Endothelial cell of umbilical vein (primary cell): ENCODE measurements around the gene ZMIZ1. TPM values are rescaled to one million over a fixed set of nuclear protein-coding genes. Genes with fewer than 3 reads are reported as not detected.

Experiments
- BruUV-seq: library from RNA; stranded (reverse); fragments of 400-500 nt; replicated peaks from 2 replicates; lab custom pipeline; 2021; lab: Mats Ljungman, UMichigan
- CTCF ChIA-PET: fragments of 300-600, 350-600 bp; sonication (Branson Sonifier 250); formaldehyde crosslinking; loops from one replicate; lab custom pipeline; 2021; ENCODE audit warnings: antibody characterized with exemption, inconsistent platforms; lab: Charles Lee
- POLR2A ChIA-PET: fragments of 300-600, 350-600 bp; sonication (Branson Sonifier 250); formaldehyde crosslinking; loops from one replicate; lab custom pipeline; 2021; ENCODE audit warnings: antibody characterized with exemption, inconsistent platforms; lab: Charles Lee
- DNase-seq: peaks from one replicate; pipeline ENCODE4 v3.0.0-alpha.2; 2011; ENCODE audit warnings: low read depth, low spot score
- FAIRE-seq: peaks from 2 replicates; lab custom pipeline; 2011; peaks lifted over from hg19 to GRCh38; lab: Jason Lieb, UNC
- H2AFZ ChIP-seq: 2 replicates; pipeline ENCODE4 v1.6.0; 2012; ENCODE audit warnings: low read depth, low read length, control low read depth, inconsistent platforms
- H3K27ac ChIP-seq: 2 replicates; pipeline ENCODE4 v1.5.1; 2011; ENCODE audit warnings: low read depth, mild to moderate bottlenecking, control low read depth, low read length, moderate library complexity; ENCODE audit not compliant: insufficient read depth
- H3K27me3 ChIP-seq, 2 experiments: 2 replicates each; pipeline versions ENCODE4 v1.6.0 to v1.6.1; 2011; ENCODE audit warnings: low read length in 2 of 2, mixed read lengths in 1 of 2; ENCODE audit not compliant: control insufficient read depth in 2 of 2, insufficient read depth in 2 of 2
- H3K36me3 ChIP-seq, 2 experiments: 2 replicates in 1 of 2; 3 replicates in 1 of 2; pipeline ENCODE4 v1.5.1; 2011; ENCODE audit warnings: low read length in 2 of 2, mild to moderate bottlenecking in 1 of 2, moderate library complexity in 1 of 2; ENCODE audit not compliant: control insufficient read depth in 2 of 2, insufficient read depth in 2 of 2; ENCODE audit errors: extremely low read depth in 1 of 2
- H3K4me1 ChIP-seq: 3 replicates; pipeline ENCODE4 v1.5.1; 2011; ENCODE audit warnings: mild to moderate bottlenecking, low read length; ENCODE audit not compliant: control insufficient read depth, insufficient read depth; ENCODE audit errors: extremely low read depth
- H3K4me2 ChIP-seq: 2 replicates; pipeline ENCODE4 v1.6.1; 2011; ENCODE audit warnings: low read length, control low read depth, mixed read lengths; ENCODE audit not compliant: insufficient read depth
- H3K4me3 ChIP-seq, 3 experiments: fragments of 200-600 bp in 1 of 3; sonication (generic), shearing (Covaris generic) in 1 of 3; replicated peaks in 1 of 3; 2 replicates each; pipeline ENCODE4 v1.5.1; 2011 to 2016; ENCODE audit warnings: control low read depth in 3 of 3, low read length in 3 of 3, mild to moderate bottlenecking in 2 of 3, inconsistent platforms in 1 of 3, low read depth in 1 of 3, moderate library complexity in 1 of 3; ENCODE audit not compliant: insufficient read depth in 1 of 3
- H3K79me2 ChIP-seq: 2 replicates; pipeline ENCODE4 v1.6.0; 2012; ENCODE audit warnings: low read length, inconsistent platforms; ENCODE audit not compliant: control insufficient read depth, insufficient read depth
- H3K9ac ChIP-seq: replicated peaks from 2 replicates; pipeline ENCODE3; 2011; ENCODE audit warnings: low read length, control low read depth; ENCODE audit not compliant: insufficient read depth; ENCODE audit errors: extremely low read depth
- H3K9me1 ChIP-seq: replicated peaks from 3 replicates; pipeline ENCODE4 v1.6.0; 2011; ENCODE audit warnings: mild to moderate bottlenecking, low read length; ENCODE audit not compliant: control insufficient read depth, insufficient read depth; ENCODE audit errors: extremely low read depth
- H3K9me3 ChIP-seq: replicated peaks from 2 replicates; pipeline ENCODE4 v1.5.1; 2012; ENCODE audit warnings: low read length, inconsistent platforms; ENCODE audit not compliant: control insufficient read depth, insufficient read depth
- H4K20me1 ChIP-seq: replicated peaks from 2 replicates; pipeline ENCODE3; 2011; ENCODE audit warnings: mild to moderate bottlenecking, low read length; ENCODE audit not compliant: control insufficient read depth, insufficient read depth; ENCODE audit errors: extremely low read depth
- EZH2 ChIP-seq: IDR thresholded peaks from 2 replicates; pipeline ENCODE4 v1.6.1; 2012; ENCODE audit warnings: borderline replicate concordance, low read depth, mild to moderate bottlenecking, moderate library complexity, low read length, inconsistent platforms; ENCODE audit not compliant: severe bottlenecking
- FOS ChIP-seq: IDR thresholded peaks from 2 replicates; pipeline ENCODE4 v1.6.1; 2011; ENCODE audit warnings: mild to moderate bottlenecking, low read length, moderate library complexity, borderline replicate concordance; ENCODE audit not compliant: insufficient read depth
- GATA2 ChIP-seq: IDR thresholded peaks from 2 replicates; pipeline ENCODE4 v1.7.0; 2011; ENCODE audit warnings: low read depth, mild to moderate bottlenecking, moderate library complexity, mixed read lengths, low read length; ENCODE audit not compliant: insufficient read length, insufficient read depth
- JUN ChIP-seq: IDR thresholded peaks from 2 replicates; pipeline ENCODE4 v1.6.1; 2011; ENCODE audit warnings: borderline replicate concordance, low read depth; ENCODE audit not compliant: insufficient read length, insufficient read depth
- MYC ChIP-seq: IDR thresholded peaks from one replicate; pipeline ENCODE4 v1.6.1; 2011; ENCODE audit warnings: mild to moderate bottlenecking, low read depth, low read length
- POLR2A ChIP-seq: IDR thresholded peaks from 2 replicates; pipeline ENCODE4 v1.6.1; 2012; ENCODE audit warnings: low read depth, mild to moderate bottlenecking, control low read depth, low read length
- dilution Hi-C: fragments of 300-500 bp; cut with MboI; formaldehyde crosslinking; loops from one replicate; pipeline ENCODE4 v1.15.0; 2019; ENCODE audit warnings: low sequenced_read_pairs; ENCODE audit not compliant: extremely low pct_ligation_motif_present
- intact Hi-C: fragments of 100-400 bp; cut with micrococcal nuclease; formaldehyde crosslinking; loops from one replicate; pipeline ENCODE4 v1.10.0; 2022
- polyA plus RNA-seq, 4 experiments: library from polyadenylated mRNA; depleted of rRNA in 3 of 4; stranded (reverse) in 3 of 4; unstranded in 1 of 4; fragments of >200 nt; gene quantifications; 2 replicates each; pipeline versions ENCODE4 v1.2.1 to v1.2.3, GENCODE V29; 2011 to 2012; ENCODE audit warnings: missing spikeins in 1 of 4
- total RNA-seq: library from RNA; stranded (reverse); gene quantifications from 2 replicates; pipeline ENCODE4 v1.2.3, GENCODE V29; 2021
- TF ChIP-seq, protein P1 (sequence below): IDR thresholded peaks from 2 replicates; pipeline ENCODE4 v1.6.1; 2011; ENCODE audit not compliant: insufficient read depth, insufficient read length
- TF ChIP-seq, protein P2 (sequence below), 2 donors: IDR thresholded peaks; 1 replicate in 1 of 2; 2 replicates in 1 of 2; pipeline ENCODE4 v1.5.1; 2011; ENCODE audit warnings: low read length in 2 of 2, mild to moderate bottlenecking in 2 of 2, moderate library complexity in 2 of 2, control low read depth in 1 of 2, inconsistent platforms in 1 of 2, low read depth in 1 of 2; ENCODE audit not compliant: insufficient read depth in 1 of 2; ENCODE audit errors: extremely low read depth in 1 of 2

The ZMIZ1 gene
- total and polyA plus RNA-seq, 2 donors (not counting 3 experiments of a cell fraction or from before 2014, with no cell fraction given) = 12.5 to 46.7 TPM

GRCh38 chr10:79223091-79224048 is 154.6 kb downstream of the ZMIZ1 start:
- H3K27me3 ChIP-seq = no peaks in the 10 kb centered on the region
- CTCF ChIA-PET = no interaction called here
- POLR2A ChIA-PET = no interaction called here
- H3K27ac ChIP-seq = peak overlapping the region; percentile 13
- no peak for TF ChIP-seq EZH2
- no peak for TF ChIP-seq MYC
- TF ChIP-seq, protein P1, sequence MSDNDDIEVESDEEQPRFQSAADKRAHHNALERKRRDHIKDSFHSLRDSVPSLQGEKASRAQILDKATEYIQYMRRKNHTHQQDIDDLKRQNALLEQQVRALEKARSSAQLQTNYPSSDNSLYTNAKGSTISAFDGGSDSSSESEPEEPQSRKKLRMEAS = no peak
- no peak for TF ChIP-seq GATA2
- TF ChIP-seq, protein P2, sequence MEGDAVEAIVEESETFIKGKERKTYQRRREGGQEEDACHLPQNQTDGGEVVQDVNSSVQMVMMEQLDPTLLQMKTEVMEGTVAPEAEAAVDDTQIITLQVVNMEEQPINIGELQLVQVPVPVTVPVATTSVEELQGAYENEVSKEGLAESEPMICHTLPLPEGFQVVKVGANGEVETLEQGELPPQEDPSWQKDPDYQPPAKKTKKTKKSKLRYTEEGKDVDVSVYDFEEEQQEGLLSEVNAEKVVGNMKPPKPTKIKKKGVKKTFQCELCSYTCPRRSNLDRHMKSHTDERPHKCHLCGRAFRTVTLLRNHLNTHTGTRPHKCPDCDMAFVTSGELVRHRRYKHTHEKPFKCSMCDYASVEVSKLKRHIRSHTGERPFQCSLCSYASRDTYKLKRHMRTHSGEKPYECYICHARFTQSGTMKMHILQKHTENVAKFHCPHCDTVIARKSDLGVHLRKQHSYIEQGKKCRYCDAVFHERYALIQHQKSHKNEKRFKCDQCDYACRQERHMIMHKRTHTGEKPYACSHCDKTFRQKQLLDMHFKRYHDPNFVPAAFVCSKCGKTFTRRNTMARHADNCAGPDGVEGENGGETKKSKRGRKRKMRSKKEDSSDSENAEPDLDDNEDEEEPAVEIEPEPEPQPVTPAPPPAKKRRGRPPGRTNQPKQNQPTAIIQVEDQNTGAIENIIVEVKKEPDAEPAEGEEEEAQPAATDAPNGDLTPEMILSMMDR (IDR thresholded peaks at IDR 0.05; ENCODE audit: extremely low read depth in 1 of 2, insufficient read depth in 1 of 2, low read depth in 1 of 2, low read length in 2 of 2) = no peak
- no peak for TF ChIP-seq FOS
- TF ChIP-seq POLR2A = no peak
- no peak for TF ChIP-seq JUN
- H3K4me3 ChIP-seq = no peak overlapping the region
- dilution Hi-C loops = no loop called here
- no peaks in the 10 kb centered on the region for H3K9me3 ChIP-seq
- no peaks in the 10 kb centered on the region for H3K9me1 ChIP-seq
- H3K4me2 ChIP-seq = no peak overlapping the region
- DNase-seq (peak; percentile 88), FAIRE-seq (no peak)
- peaks cover 20% of the 10 kb centered on the region for H3K4me1 ChIP-seq
- H2AFZ ChIP-seq = no peak overlapping the region
- intact Hi-C loops = loop anchor here (1.0 kb wide), 1 partner anchor 43 kb away; no protein-coding TSS in a partner anchor
- no peaks in the 10 kb centered on the region for H4K20me1 ChIP-seq
- BruUV-seq = no TSS peak
- no peak overlapping the region for H3K9ac ChIP-seq
- H3K36me3 ChIP-seq = peaks cover 0 to 14% of the 10 kb centered on the region in 2 experiments
- no peaks in the 10 kb centered on the region for H3K79me2 ChIP-seq
